ENCODE data around the gene GPX3. TPM values are rescaled to one million over a fixed set of nuclear protein-coding genes. Genes with fewer than 3 reads are reported as not detected.

GPX3 gene
- total and polyA plus RNA-seq, 2 experiments from 2014 or later, result 40.9 to 69.9 TPM

GRCh38 chr5:151071021-151071420, 50.6 kb downstream of the GPX3 start:
- H3K27ac ChIP-seq, result no peak overlapping the region
- peaks cover 100% of the 10 kb centered on the region for H3K79me2 ChIP-seq
- DNase-seq (ENCODE audit: low spot score), result no peak
- H3K9me3 ChIP-seq (ENCODE audit: low read depth), result no peaks in the 10 kb centered on the region
- no peak overlapping the region for H3K4me2 ChIP-seq
- no peak overlapping the region for H2AFZ ChIP-seq
- WGBS (ENCODE audit: low lambda C conversion rate, missing lambda C conversion rate), result 99% methylated on average over 4 of the region's 4 CpGs
- H3K27me3 ChIP-seq, result no peaks in the 10 kb centered on the region
- H3K36me3 ChIP-seq (replicated peaks; ENCODE audit: insufficient read depth, low read depth), result no peaks in the 10 kb centered on the region
- peaks cover 54% of the 10 kb centered on the region for H4K20me1 ChIP-seq (ENCODE audit: insufficient read depth, poor library complexity, severe bottlenecking)
- no peak for TF ChIP-seq EZH2phosphoT487 (IDR thresholded peaks at IDR 0.05; ENCODE audit: low read depth, severe bottlenecking, unreplicated experiment)
- TF ChIP-seq, protein P1, sequence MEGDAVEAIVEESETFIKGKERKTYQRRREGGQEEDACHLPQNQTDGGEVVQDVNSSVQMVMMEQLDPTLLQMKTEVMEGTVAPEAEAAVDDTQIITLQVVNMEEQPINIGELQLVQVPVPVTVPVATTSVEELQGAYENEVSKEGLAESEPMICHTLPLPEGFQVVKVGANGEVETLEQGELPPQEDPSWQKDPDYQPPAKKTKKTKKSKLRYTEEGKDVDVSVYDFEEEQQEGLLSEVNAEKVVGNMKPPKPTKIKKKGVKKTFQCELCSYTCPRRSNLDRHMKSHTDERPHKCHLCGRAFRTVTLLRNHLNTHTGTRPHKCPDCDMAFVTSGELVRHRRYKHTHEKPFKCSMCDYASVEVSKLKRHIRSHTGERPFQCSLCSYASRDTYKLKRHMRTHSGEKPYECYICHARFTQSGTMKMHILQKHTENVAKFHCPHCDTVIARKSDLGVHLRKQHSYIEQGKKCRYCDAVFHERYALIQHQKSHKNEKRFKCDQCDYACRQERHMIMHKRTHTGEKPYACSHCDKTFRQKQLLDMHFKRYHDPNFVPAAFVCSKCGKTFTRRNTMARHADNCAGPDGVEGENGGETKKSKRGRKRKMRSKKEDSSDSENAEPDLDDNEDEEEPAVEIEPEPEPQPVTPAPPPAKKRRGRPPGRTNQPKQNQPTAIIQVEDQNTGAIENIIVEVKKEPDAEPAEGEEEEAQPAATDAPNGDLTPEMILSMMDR (IDR thresholded peaks at IDR 0.05; ENCODE audit: poor library complexity), result no peak
- TF ChIP-seq EZH2 (IDR thresholded peaks at IDR 0.05; ENCODE audit: borderline replicate concordance), result no peak
- H3K9me2 ChIP-seq (replicated peaks; ENCODE audit: insufficient read depth), result no peaks in the 10 kb centered on the region
- H3K4me1 ChIP-seq (ENCODE audit: insufficient read depth), result peaks cover 8% of the 10 kb centered on the region
- H3K4me3 ChIP-seq, result no peak overlapping the region

DNA sequence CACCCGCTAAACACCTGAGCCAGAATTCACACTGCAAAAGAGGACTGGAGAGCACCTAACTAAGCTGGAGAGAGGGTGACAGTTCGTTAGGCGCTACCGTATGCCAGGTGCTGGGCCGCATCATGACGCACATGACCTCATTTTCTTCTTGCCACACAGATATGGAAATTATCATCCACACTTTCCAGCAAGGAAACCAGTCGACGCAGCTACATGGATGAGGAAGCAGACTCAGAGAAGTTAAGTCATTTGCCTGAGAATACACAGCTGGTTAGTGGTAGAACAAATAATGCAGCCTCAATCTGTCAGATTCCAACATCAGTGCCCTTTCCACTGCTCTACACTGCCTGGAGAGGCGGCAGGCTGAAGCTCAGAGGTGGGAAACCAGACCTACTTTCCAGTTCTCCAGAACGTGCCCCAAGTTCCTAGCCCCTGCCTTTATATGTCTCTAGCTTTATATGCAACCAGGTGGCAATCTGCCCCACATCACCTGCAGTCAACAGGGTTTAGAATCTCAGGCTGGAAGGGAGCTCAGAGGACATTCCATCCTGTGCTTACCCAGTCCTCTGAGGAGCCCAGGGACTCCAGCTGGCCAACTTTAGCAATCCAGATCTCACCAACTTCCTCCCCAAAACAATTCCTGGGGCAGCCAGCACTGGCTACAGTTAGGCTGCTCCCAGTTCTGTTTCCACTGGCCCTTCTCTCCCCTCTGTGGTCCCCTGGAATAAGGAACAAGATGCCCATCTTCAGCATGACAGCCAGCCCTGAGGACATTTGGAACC, 51.6 kb downstream of the GPX3 start:
- peaks cover 52% of the 10 kb centered on the region for H4K20me1 ChIP-seq (ENCODE audit: insufficient read depth, poor library complexity, severe bottlenecking)
- no peak overlapping the region for H3K4me2 ChIP-seq
- DNase-seq (ENCODE audit: low spot score), result no peak
- H3K27me3 ChIP-seq, result no peaks in the 10 kb centered on the region
- H3K4me1 ChIP-seq (ENCODE audit: insufficient read depth), result peaks cover 8% of the 10 kb centered on the region
- WGBS (ENCODE audit: low lambda C conversion rate, missing lambda C conversion rate), result 93% methylated on average over 10 of the region's 10 CpGs
- peak overlapping the region; percentile 82 for H3K27ac ChIP-seq
- no peaks in the 10 kb centered on the region for H3K36me3 ChIP-seq (replicated peaks; ENCODE audit: insufficient read depth, low read depth)
- H3K4me3 ChIP-seq, result no peak overlapping the region
- no peaks in the 10 kb centered on the region for H3K9me2 ChIP-seq (replicated peaks; ENCODE audit: insufficient read depth)
- TF ChIP-seq EZH2 (IDR thresholded peaks at IDR 0.05; ENCODE audit: borderline replicate concordance), result no peak
- TF ChIP-seq EZH2phosphoT487 (IDR thresholded peaks at IDR 0.05; ENCODE audit: low read depth, severe bottlenecking, unreplicated experiment), result no peak
- TF ChIP-seq, protein P1 (IDR thresholded peaks at IDR 0.05; ENCODE audit: poor library complexity), result no peak
- no peak overlapping the region for H2AFZ ChIP-seq
- peaks cover 100% of the 10 kb centered on the region for H3K79me2 ChIP-seq
- H3K9me3 ChIP-seq (ENCODE audit: low read depth), result no peaks in the 10 kb centered on the region

DNA sequence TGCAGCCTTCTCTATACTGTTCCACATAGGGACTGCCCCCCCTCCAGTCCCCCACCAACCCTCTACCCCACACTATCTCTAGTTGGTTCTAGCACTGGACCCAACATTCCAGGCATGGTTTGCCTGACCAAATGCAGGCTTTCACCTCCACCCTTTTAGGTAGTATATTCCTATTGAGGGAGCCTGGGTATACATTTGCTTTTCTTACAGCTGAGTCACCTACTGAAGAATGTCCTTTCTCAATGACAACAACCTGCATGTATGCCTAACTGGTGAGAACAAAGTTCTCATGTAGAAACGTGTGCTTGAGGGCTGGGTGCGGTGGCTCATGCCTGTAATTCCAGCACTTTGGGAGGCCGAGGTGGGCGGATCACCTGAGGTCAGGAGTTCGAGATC, 52.2 kb downstream of the GPX3 start:
- 74% methylated on average over 5 of the region's 5 CpGs for WGBS (ENCODE audit: low lambda C conversion rate, missing lambda C conversion rate)
- no peak overlapping the region for H3K4me2 ChIP-seq
- H3K4me3 ChIP-seq, result no peak overlapping the region
- no peak overlapping the region for H2AFZ ChIP-seq
- no peaks in the 10 kb centered on the region for H3K36me3 ChIP-seq (replicated peaks; ENCODE audit: insufficient read depth, low read depth)
- TF ChIP-seq EZH2 (IDR thresholded peaks at IDR 0.05; ENCODE audit: borderline replicate concordance), result no peak
- TF ChIP-seq, protein P1 (IDR thresholded peaks at IDR 0.05; ENCODE audit: poor library complexity), result no peak
- no peak for TF ChIP-seq EZH2phosphoT487 (IDR thresholded peaks at IDR 0.05; ENCODE audit: low read depth, severe bottlenecking, unreplicated experiment)
- H4K20me1 ChIP-seq (ENCODE audit: insufficient read depth, poor library complexity, severe bottlenecking), result peaks cover 57% of the 10 kb centered on the region
- no peaks in the 10 kb centered on the region for H3K9me2 ChIP-seq (replicated peaks; ENCODE audit: insufficient read depth)
- H3K4me1 ChIP-seq (ENCODE audit: insufficient read depth), result peaks cover 8% of the 10 kb centered on the region
- DNase-seq (ENCODE audit: low spot score), result peak; percentile 51
- H3K27me3 ChIP-seq, result no peaks in the 10 kb centered on the region
- H3K79me2 ChIP-seq, result peaks cover 100% of the 10 kb centered on the region
- H3K9me3 ChIP-seq (ENCODE audit: low read depth), result no peaks in the 10 kb centered on the region
- peak overlapping the region; percentile 82 for H3K27ac ChIP-seq

All from hepatocyte (in vitro differentiated cells).